ENCODE results near the gene GJB6. TPM values are rescaled to one million over a fixed set of nuclear protein-coding genes. Genes with fewer than 3 reads are reported as not detected.

The GJB6 gene
- total RNA-seq, 1 donor from 2014 or later: not detected

GRCh38 chr13:20190481-20191310 is 41.4 kb downstream of the GJB6 start:
- H3K4me1 Mint-ChIP-seq: peaks cover 6% of the 10 kb centered on the region
- no peak for DNase-seq (ENCODE audit: low read depth, low spot score)
- H3K4me3 Mint-ChIP-seq: peak overlapping the region; percentile 82
- TF ChIP-seq CTCF (conservative IDR thresholded peaks at IDR 0.05): no peak
- no peaks in the 10 kb centered on the region for H3K9me3 Mint-ChIP-seq
- peaks cover 80% of the 10 kb centered on the region for H3K27me3 Mint-ChIP-seq (ENCODE audit: low read depth)
- H3K36me3 Mint-ChIP-seq (ENCODE audit: low read depth): no peaks in the 10 kb centered on the region
- no peak overlapping the region for H3K27ac Mint-ChIP-seq (ENCODE audit: unreplicated experiment)

GRCh38 chr13:20190076-20190475 is 42.0 kb downstream of the GJB6 start:
- DNase-seq (ENCODE audit: low read depth, low spot score): no peak
- TF ChIP-seq CTCF (conservative IDR thresholded peaks at IDR 0.05): no peak
- H3K36me3 Mint-ChIP-seq (ENCODE audit: low read depth): no peaks in the 10 kb centered on the region
- H3K27me3 Mint-ChIP-seq (ENCODE audit: low read depth): peaks cover 76% of the 10 kb centered on the region
- H3K27ac Mint-ChIP-seq (ENCODE audit: unreplicated experiment): no peak overlapping the region
- H3K9me3 Mint-ChIP-seq: no peaks in the 10 kb centered on the region
- peaks cover 6% of the 10 kb centered on the region for H3K4me1 Mint-ChIP-seq
- H3K4me3 Mint-ChIP-seq: no peak overlapping the region

- DNase-seq (ENCODE audit: low read depth, low spot score): no peak
- peak; percentile 23 for TF ChIP-seq CTCF (conservative IDR thresholded peaks at IDR 0.05)
- no peaks in the 10 kb centered on the region for H3K36me3 Mint-ChIP-seq (ENCODE audit: low read depth)
- peaks cover 67% of the 10 kb centered on the region for H3K27me3 Mint-ChIP-seq (ENCODE audit: low read depth)
- no peak overlapping the region for H3K27ac Mint-ChIP-seq (ENCODE audit: unreplicated experiment)
- peaks cover 6% of the 10 kb centered on the region for H3K4me1 Mint-ChIP-seq
- no peak overlapping the region for H3K4me3 Mint-ChIP-seq
- no peaks in the 10 kb centered on the region for H3K9me3 Mint-ChIP-seq
These were observed 43.2 kb downstream of the GJB6 start for GRCh38 chr13:20188667-20189553.

- Mint-ChIP-seq H3K4me1 (peaks cover 4% of the 10 kb centered on the region), H3K4me3 (no peak overlapping the region), H3K9me3 (no peaks in the 10 kb centered on the region), H3K36me3 (ENCODE audit: low read depth) (no peaks in the 10 kb centered on the region), H3K27me3 (ENCODE audit: low read depth) (peaks cover 54% of the 10 kb centered on the region), H3K27ac (ENCODE audit: unreplicated experiment) (no peak overlapping the region)
- no peak for TF ChIP-seq CTCF (conservative IDR thresholded peaks at IDR 0.05)
- DNase-seq (ENCODE audit: low read depth, low spot score): no peak
These were observed 45.3 kb downstream of the GJB6 start for GRCh38 chr13:20186771-20187170.

- Mint-ChIP-seq H3K36me3 (ENCODE audit: low read depth) (no peaks in the 10 kb centered on the region), H3K4me1 (peaks cover 3% of the 10 kb centered on the region), H3K9me3 (no peaks in the 10 kb centered on the region), H3K27ac (ENCODE audit: unreplicated experiment) (no peak overlapping the region), H3K27me3 (ENCODE audit: low read depth) (peaks cover 45% of the 10 kb centered on the region), H3K4me3 (no peak overlapping the region)
- no peak for DNase-seq (ENCODE audit: low read depth, low spot score)
- TF ChIP-seq CTCF (conservative IDR thresholded peaks at IDR 0.05): no peak
These were observed 46.6 kb downstream of the GJB6 start for GRCh38 chr13:20185366-20186056.
